Activated CD8-positive, alpha-beta T cell treated with anti-CD3 and anti-CD28 coated beads for 36 hours (primary cell): ENCODE results near the gene HSCB. TPM values are rescaled to one million over a fixed set of nuclear protein-coding genes. Genes with fewer than 3 reads are reported as not detected.
"Not testable (repeated sequence)": the region's sequence is repeated elsewhere in the genome, so short reads cannot be mapped to it uniquely, and the experiment has no call there.

Source experiments
- ATAC-seq: fragments of 200-7000 bp; cut with Tn5 transposase; one replicate; pipeline ENCODE4 v1.10.0; 2021; ENCODE audit warnings: mild to moderate bottlenecking, moderate library complexity
- CTCF ChIA-PET: fragments of 350-600 bp; sonication (Branson Sonifier 250); formaldehyde crosslinking; loops from one replicate; lab custom pipeline; 2021; ENCODE audit warnings: antibody characterized with exemption; lab: Charles Lee
- POLR2A ChIA-PET: fragments of 350-600 bp; sonication (Branson Sonifier 250); formaldehyde crosslinking; loops from one replicate; lab custom pipeline; 2021; ENCODE audit warnings: antibody characterized with exemption; lab: Charles Lee
- DNase-seq: peaks from one replicate; pipeline ENCODE4 v3.0.0-alpha.2; 2020
- H3K27ac Mint-ChIP-seq: one replicate; pipeline ENCODE4 v1.8.0; 2021; ENCODE audit warnings: mild to moderate bottlenecking, mixed read lengths
- H3K27me3 Mint-ChIP-seq: one replicate; pipeline ENCODE4 v1.8.0; 2021; ENCODE audit warnings: mixed read lengths
- H3K36me3 Mint-ChIP-seq: one replicate; pipeline ENCODE4 v1.8.0; 2021; ENCODE audit warnings: low read depth, mixed read lengths
- H3K4me1 Mint-ChIP-seq: one replicate; pipeline ENCODE4 v1.8.0; 2021; ENCODE audit warnings: low read depth, mixed read lengths
- H3K4me3 Mint-ChIP-seq: one replicate; pipeline ENCODE4 v1.8.0; 2021; ENCODE audit warnings: mild to moderate bottlenecking, moderate library complexity, mixed read lengths
- H3K9me3 Mint-ChIP-seq: one replicate; pipeline ENCODE4 v1.8.0; 2021; ENCODE audit warnings: mixed read lengths
- intact Hi-C: fragments of 100-400 bp; cut with micrococcal nuclease; formaldehyde crosslinking; loops from one replicate; pipeline ENCODE4 v1.10.0; 2022
- total RNA-seq, 2 experiments: library from RNA; stranded (reverse); gene quantifications; one replicate each; pipeline ENCODE4 v1.2.3, GENCODE V29; 2021
- TF ChIP-seq, protein P1 (sequence below): fragments of 200-600 bp; IDR thresholded peaks from one replicate; pipeline ENCODE4 v1.8.0; 2022; ENCODE audit warnings: antibody characterized with exemption, mild to moderate bottlenecking

The HSCB gene
- total RNA-seq, 2 experiments from 2014 or later: 16.5 to 17.5 TPM

DNA sequence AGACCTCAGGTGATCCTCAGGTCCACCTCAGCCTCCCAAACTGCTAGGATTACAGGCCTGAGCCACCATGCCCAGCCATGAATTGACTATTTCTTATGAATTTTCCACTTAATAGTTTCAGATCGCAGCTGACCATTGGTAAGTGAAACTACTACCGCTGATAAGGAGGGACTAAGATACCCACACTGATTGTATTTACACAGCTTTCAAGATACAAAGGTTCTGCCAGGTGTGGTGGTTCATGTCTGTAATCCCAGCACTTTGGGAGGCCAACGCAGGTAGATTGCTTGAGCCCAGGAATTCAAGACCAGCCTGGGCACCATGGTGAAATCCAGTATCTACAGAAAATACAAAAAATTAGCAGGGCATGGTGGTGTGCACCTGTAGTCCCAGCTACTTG lies 4.1 kb upstream of the HSCB start:
- POLR2A ChIA-PET: interaction anchor here (0.6 to 1.1 kb wide), 2 partner anchors 16 to 118 kb away, joined by 3 read pairs; no protein-coding TSS in a partner anchor
- CTCF ChIA-PET: interaction anchor here (1.6 kb wide), 1 partner anchor 91 kb away, joined by 4 read pairs; no protein-coding TSS in a partner anchor
- no peak for DNase-seq

DNA sequence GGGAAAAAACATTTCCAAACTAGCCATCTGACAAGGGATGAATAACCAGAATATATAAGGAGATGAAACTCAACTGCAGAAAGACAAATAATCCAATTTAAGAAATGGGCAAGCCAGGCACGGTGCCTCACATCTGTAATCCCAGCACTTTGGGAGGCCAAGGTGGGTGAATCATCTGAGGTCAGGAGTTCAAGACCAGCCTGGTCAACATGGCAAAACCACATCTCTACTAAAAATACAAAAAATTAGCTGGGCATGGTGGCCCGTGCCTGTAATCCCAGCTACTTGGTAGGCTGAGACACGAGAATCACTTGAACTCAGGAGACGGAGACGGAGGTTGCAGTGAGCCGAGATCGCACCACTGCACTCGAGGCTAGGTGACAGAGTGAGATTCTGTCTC lies 3.0 kb upstream of the HSCB start:
- not testable (repeated sequence) for H3K9me3 Mint-ChIP-seq

More for the DNA sequence above, 4.1 kb upstream of the HSCB start:
- Mint-ChIP-seq H3K9me3 (no peaks in the 10 kb centered on the region), H3K27ac (no peak overlapping the region), H3K4me1 (peaks cover 8% of the 10 kb centered on the region), H3K4me3 (no peak overlapping the region), H3K36me3 (peaks cover 11% of the 10 kb centered on the region), H3K27me3 (no peaks in the 10 kb centered on the region)
- TF ChIP-seq, protein P1, sequence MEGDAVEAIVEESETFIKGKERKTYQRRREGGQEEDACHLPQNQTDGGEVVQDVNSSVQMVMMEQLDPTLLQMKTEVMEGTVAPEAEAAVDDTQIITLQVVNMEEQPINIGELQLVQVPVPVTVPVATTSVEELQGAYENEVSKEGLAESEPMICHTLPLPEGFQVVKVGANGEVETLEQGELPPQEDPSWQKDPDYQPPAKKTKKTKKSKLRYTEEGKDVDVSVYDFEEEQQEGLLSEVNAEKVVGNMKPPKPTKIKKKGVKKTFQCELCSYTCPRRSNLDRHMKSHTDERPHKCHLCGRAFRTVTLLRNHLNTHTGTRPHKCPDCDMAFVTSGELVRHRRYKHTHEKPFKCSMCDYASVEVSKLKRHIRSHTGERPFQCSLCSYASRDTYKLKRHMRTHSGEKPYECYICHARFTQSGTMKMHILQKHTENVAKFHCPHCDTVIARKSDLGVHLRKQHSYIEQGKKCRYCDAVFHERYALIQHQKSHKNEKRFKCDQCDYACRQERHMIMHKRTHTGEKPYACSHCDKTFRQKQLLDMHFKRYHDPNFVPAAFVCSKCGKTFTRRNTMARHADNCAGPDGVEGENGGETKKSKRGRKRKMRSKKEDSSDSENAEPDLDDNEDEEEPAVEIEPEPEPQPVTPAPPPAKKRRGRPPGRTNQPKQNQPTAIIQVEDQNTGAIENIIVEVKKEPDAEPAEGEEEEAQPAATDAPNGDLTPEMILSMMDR: no peak
- intact Hi-C loops: no loop called here
- no peak for ATAC-seq

DNA sequence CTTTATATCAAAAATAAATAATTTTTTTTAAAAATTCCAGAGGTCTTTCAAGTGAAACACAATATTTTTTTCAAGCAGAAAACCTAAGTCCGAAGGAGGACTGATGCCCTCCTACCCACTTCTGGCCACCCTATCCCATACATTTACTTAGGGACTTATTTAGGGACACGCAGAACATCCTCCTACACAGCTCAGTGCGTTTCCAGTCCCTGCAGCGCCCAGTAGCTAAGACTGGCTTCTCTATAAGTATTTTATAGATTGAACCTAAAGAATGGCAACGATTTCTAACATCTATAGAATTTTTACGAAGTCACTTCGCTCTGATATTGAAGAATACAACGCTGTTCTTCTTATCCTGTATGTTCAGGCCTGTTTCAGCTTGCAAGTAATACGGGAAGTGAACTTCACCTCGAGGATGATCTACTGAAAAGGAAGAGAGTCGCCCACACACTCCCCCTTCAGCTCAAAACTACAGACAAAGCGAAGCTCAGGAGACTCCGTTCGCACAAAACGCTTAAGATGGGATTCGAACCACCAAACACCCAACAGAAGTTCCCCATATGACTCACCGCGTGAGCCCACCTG lies 547 bp upstream of the HSCB start:
- intact Hi-C loops: no loop called here
- CTCF ChIA-PET: interaction anchor here (0.8 to 1.6 kb wide), 4 partner anchors 70 to 822 kb away, joined by 3 read pairs; partner anchors contain the start of gene PITPNB
- Mint-ChIP-seq H3K27me3 (no peaks in the 10 kb centered on the region), H3K4me3 (peak overlapping the region; percentile 94), H3K36me3 (peaks cover 25% of the 10 kb centered on the region), H3K9me3 (no peaks in the 10 kb centered on the region), H3K27ac (peak overlapping the region; percentile 96), H3K4me1 (peaks cover 22% of the 10 kb centered on the region)
- DNase-seq (no peak), ATAC-seq (no peak)
- POLR2A ChIA-PET: interaction anchor here (1.8 kb wide), 1 partner anchor 59 kb away, joined by 13 read pairs; the partner anchor contains the start of gene XBP1
- TF ChIP-seq, protein P1: no peak

More for the DNA sequence above, 3.0 kb upstream of the HSCB start:
- peaks cover 15% of the 10 kb centered on the region for H3K36me3 Mint-ChIP-seq
- H3K4me3 Mint-ChIP-seq, POLR2A ChIA-PET, H3K27me3 Mint-ChIP-seq, DNase-seq, ATAC-seq, intact Hi-C loops, H3K27ac Mint-ChIP-seq: not testable (repeated sequence)
- H3K4me1 Mint-ChIP-seq: peaks cover 19% of the 10 kb centered on the region
- CTCF ChIA-PET: interaction anchor here (1.6 kb wide), 1 partner anchor 90 kb away, joined by 4 read pairs; no protein-coding TSS in a partner anchor

DNA sequence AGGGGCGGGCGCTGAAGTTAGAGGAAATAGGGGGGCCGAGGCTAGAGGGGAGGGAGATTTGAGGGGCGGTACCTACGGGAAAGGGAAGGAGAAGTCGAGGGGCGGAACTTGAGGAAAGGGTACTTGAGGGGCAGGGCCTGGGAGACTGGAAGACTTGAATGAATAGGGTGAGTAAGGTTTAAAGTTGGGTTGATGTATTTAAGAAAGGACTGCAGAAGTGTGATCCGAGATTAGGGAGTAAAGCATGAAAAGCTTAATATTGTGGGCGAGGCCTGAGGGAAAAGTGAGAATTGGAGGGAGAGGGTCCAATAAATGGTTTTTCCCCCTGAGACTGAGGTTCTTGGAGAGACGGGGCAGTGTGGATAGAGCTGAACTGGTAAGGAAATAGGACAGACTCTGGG lies 723 bp downstream of the HSCB start:
- peak overlapping the region; percentile 94 for H3K4me3 Mint-ChIP-seq
- ChIA-PET CTCF (interaction anchor here (0.6 to 1.4 kb wide), 2 partner anchors 30 to 63 kb away, joined by 3 to 7 read pairs; partner anchors contain the start of genes CCDC117 and TTC28), POLR2A (interaction anchor here (0.5 to 1.8 kb wide), 2 partner anchors 31 to 58 kb away, joined by 3 to 13 read pairs; partner anchors contain the start of gene XBP1)
- TF ChIP-seq, protein P1: no peak
- H3K27me3 Mint-ChIP-seq: no peaks in the 10 kb centered on the region
- H3K27ac Mint-ChIP-seq: peak overlapping the region; percentile 96
- DNase-seq (no peak), ATAC-seq (no peak)
- no peaks in the 10 kb centered on the region for H3K9me3 Mint-ChIP-seq
- intact Hi-C loops: no loop called here
- peaks cover 22% of the 10 kb centered on the region for H3K4me1 Mint-ChIP-seq
- H3K36me3 Mint-ChIP-seq: peaks cover 30% of the 10 kb centered on the region

DNA sequence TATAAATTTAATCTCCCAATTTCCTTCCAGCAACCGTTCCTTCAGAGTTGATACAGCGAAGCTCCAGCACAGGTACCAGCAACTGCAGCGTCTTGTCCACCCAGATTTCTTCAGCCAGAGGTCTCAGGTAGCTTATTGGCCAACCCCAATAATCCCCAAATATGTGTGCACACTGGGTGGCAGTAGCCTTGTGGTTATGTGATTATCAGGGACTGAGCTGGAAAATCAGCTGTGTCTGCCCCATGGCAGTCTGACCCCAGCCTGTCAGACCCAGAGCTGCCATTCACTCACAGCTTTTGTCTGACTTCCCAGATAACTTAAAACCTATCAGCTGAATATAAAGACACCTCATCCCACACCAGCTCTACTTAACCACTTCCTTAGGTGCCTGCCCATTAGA lies 2.0 kb downstream of the HSCB start:
- Mint-ChIP-seq H3K36me3 (peaks cover 33% of the 10 kb centered on the region), H3K4me3 (peak overlapping the region; percentile 94), H3K27me3 (no peaks in the 10 kb centered on the region), H3K4me1 (peaks cover 22% of the 10 kb centered on the region), H3K27ac (no peak overlapping the region), H3K9me3 (no peaks in the 10 kb centered on the region)
- no peak for ATAC-seq
- POLR2A ChIA-PET: interaction anchor here (0.8 to 1.0 kb wide), 2 partner anchors 10 to 68 kb away, joined by 3 read pairs; no protein-coding TSS in a partner anchor
- TF ChIP-seq, protein P1: no peak
- intact Hi-C loops: no loop called here
- DNase-seq: no peak
- CTCF ChIA-PET: interaction anchor here (0.6 to 1.4 kb wide), 3 partner anchors 10 to 86 kb away, joined by 3 to 7 read pairs (median 4); partner anchors contain the start of gene CCDC117
